Measurements from ENCODE around the gene CYB561A3. TPM values are rescaled to one million over a fixed set of nuclear protein-coding genes. Genes with fewer than 3 reads are reported as not detected.
"Not testable (repeated sequence)": the region's sequence is repeated elsewhere in the genome, so short reads cannot be mapped to it uniquely, and the experiment has no call there.

The CYB561A3 gene
- polyA plus RNA-seq, 2 of the 4 experiments (the other 2 are of a cell fraction) = 50.8 to 56.9 TPM

DNA sequence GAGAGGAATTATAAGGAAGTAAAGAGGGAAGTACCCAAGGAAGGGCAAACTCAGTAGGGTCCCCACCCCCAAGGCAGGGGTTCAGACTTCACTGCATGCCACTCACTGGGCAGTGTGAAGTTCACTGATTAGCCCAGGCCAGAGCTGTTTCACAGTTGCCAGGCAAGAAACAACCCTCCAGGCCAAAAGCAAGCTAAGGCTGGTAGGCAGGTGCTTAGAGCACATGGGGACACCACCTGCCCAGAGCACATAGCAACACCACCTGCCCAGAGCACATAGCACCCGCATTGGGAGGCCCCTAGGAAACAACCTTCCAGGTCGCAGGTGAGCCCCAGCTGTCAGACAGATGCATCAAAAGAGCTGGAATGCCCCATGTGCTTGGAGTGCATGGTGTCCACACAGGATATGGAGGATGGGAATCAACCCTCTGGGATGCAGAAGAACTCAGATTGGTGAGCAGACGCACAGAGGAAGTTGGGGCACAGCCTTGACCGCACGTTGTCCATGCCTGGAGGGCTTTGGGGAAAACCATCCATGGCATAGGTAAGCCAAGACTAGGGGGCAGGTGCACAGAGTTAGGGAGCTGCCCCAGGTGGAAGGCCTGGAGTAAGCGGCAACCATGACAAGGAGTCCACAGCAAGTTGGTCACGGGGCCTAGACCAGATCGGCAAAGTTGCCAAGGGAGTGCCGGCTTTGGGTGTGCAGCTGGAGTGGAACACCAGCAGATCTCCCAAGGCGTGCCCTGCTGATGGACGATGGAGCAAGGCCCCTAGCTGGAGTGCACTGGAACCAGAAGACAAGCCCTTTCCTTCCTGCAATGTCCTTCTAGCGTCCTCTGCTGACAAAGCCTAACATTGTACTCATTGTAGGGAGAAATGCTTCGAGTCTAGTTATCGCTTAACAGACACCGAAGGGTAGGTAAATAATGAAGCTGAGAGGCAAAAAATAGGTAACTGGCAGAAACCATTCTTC, 22.9 kb upstream of the CYB561A3 start:
- DNase-seq (ENCODE audit: low read depth in 1 of 2, low spot score in 1 of 2) = peak in 1 of 2 experiments; percentile 66
- ChIA-PET POLR2A (interaction anchor here (1.0 to 4.6 kb wide), 3 partner anchors 22 to 90 kb away, joined by 3 to 40 read pairs (median 32); partner anchors contain the start of genes CYB561A3, DDB1, TKFC and TMEM138), CTCF (interaction anchor here (1.0 to 17.4 kb wide), 32 partner anchors 9 to 554 kb away, joined by 3 to 552 read pairs (median 6); partner anchors contain the start of genes CYB561A3, DDB1, TKFC and TMEM138)
- TF ChIP-seq ZFP36 (IDR thresholded peaks at IDR 0.05; ENCODE audit: borderline replicate concordance, partially characterized antibody) (no peak), RAD21 (conservative IDR thresholded peaks at IDR 0.05 in 1 of 2, IDR thresholded peaks at IDR 0.05 in 1 of 2) (peak; percentile 28 to 54; a peak in 2 of 5 replicates), NPAS2 (CRISPR knock-in tag; IDR thresholded peaks at IDR 0.05; ENCODE audit: borderline replicate concordance) (no peak)
- TF ChIP-seq, protein P1, sequence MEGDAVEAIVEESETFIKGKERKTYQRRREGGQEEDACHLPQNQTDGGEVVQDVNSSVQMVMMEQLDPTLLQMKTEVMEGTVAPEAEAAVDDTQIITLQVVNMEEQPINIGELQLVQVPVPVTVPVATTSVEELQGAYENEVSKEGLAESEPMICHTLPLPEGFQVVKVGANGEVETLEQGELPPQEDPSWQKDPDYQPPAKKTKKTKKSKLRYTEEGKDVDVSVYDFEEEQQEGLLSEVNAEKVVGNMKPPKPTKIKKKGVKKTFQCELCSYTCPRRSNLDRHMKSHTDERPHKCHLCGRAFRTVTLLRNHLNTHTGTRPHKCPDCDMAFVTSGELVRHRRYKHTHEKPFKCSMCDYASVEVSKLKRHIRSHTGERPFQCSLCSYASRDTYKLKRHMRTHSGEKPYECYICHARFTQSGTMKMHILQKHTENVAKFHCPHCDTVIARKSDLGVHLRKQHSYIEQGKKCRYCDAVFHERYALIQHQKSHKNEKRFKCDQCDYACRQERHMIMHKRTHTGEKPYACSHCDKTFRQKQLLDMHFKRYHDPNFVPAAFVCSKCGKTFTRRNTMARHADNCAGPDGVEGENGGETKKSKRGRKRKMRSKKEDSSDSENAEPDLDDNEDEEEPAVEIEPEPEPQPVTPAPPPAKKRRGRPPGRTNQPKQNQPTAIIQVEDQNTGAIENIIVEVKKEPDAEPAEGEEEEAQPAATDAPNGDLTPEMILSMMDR (IDR thresholded peaks at IDR 0.05) = peak; percentile 17; the same call in 1 of the 3 replicates
- Histone ChIP-seq H3K9me3 (no peaks in the 10 kb centered on the region), H3K27ac (no peak overlapping the region), H3K4me2 (no peak overlapping the region), H3K4me3 (no peak overlapping the region), H3K4me1 (peaks cover 3% of the 10 kb centered on the region; the same call in 2 of the 3 replicates)
- FAIRE-seq = no peak
- WGBS (ENCODE audit: missing lambda C conversion rate) = 83% methylated on average over 15 of the region's 15 CpGs
- ATAC-seq = peak; percentile 72 to 76

- not testable (repeated sequence) for DNase-seq (ENCODE audit: low read depth in 1 of 2, low spot score in 1 of 2); H3K4me2 ChIP-seq; H3K4me1 ChIP-seq; H3K4me3 ChIP-seq; H3K9me3 ChIP-seq; ATAC-seq; FAIRE-seq; H3K27ac ChIP-seq
- CTCF ChIA-PET = interaction anchor here (0.6 to 17.4 kb wide), 11 partner anchors 8 to 553 kb away, joined by 3 to 552 read pairs (median 7); partner anchors contain the start of genes CYB561A3, DDB1, TKFC and TMEM138
- POLR2A ChIA-PET = interaction anchor here (3.1 to 4.6 kb wide), 2 partner anchors 22 to 49 kb away, joined by 32 to 40 read pairs; partner anchors contain the start of genes CYB561A3, DDB1, TKFC and TMEM138
- 92% methylated on average over 5 of the region's 5 CpGs for WGBS (ENCODE audit: missing lambda C conversion rate)
Observed at GRCh38 chr11:61383859-61384258, 22.2 kb upstream of the CYB561A3 start.

GRCh38 chr11:61380884-61381283, 19.2 kb upstream of the CYB561A3 start:
- no peak overlapping the region for H3K4me3 ChIP-seq
- ATAC-seq (no peak), FAIRE-seq (no peak), DNase-seq (ENCODE audit: low read depth in 1 of 2, low spot score in 1 of 2) (no peak)
- TF ChIP-seq RFX5 (IDR thresholded peaks at IDR 0.05) = no peak
- TF ChIP-seq HEYL (CRISPR knock-in tag; IDR thresholded peaks at IDR 0.05) = no peak
- TF ChIP-seq, protein P1 (IDR thresholded peaks at IDR 0.05) = no peak
- TF ChIP-seq NFE2L2 (conservative IDR thresholded peaks at IDR 0.05; ENCODE audit: low read length) = no peak
- TF ChIP-seq MAFK (IDR thresholded peaks at IDR 0.05; ENCODE audit: partially characterized antibody) = no peak
- TF ChIP-seq FOSL2 (IDR thresholded peaks at IDR 0.05) = no peak
- TF ChIP-seq FOSL2 (CRISPR knock-in tag; IDR thresholded peaks at IDR 0.05) = no peak
- no peak for TF ChIP-seq EHF (CRISPR knock-in tag; IDR thresholded peaks at IDR 0.05)
- TF ChIP-seq ESRRA (IDR thresholded peaks at IDR 0.05; ENCODE audit: borderline replicate concordance, low read length) = no peak
- POLR2A ChIA-PET = interaction anchor here (0.7 to 1.4 kb wide), 2 partner anchors 19 to 42 kb away, joined by 3 to 4 read pairs; partner anchors contain the start of genes CYB561A3 and TMEM138
- H3K4me2 ChIP-seq = no peak overlapping the region
- peaks cover 20% of the 10 kb centered on the region for H3K4me1 ChIP-seq
- no peaks in the 10 kb centered on the region for H3K9me3 ChIP-seq
- H3K27ac ChIP-seq = no peak overlapping the region
- 90% methylated on average over 9 of the region's 9 CpGs for WGBS (ENCODE audit: missing lambda C conversion rate)
- CTCF ChIA-PET = interaction anchor here (1.4 to 17.4 kb wide), 3 partner anchors 21 to 53 kb away, joined by 5 to 552 read pairs (median 521); partner anchors contain the start of genes CYB561A3, DDB1, TKFC and TMEM138

Measured in A549 (cell line).